HG02884 (cell line): ENCODE results near the gene SLC22A1.

Experiments used
- ATAC-seq: cut with Tn5 transposase; IDR thresholded peaks from one replicate; pipeline ENCODE4 v1.9.1; 2021; ENCODE audit warnings: mild to moderate bottlenecking, moderate library complexity; ENCODE audit not compliant: unreplicated experiment

The SLC22A1 gene

DNA sequence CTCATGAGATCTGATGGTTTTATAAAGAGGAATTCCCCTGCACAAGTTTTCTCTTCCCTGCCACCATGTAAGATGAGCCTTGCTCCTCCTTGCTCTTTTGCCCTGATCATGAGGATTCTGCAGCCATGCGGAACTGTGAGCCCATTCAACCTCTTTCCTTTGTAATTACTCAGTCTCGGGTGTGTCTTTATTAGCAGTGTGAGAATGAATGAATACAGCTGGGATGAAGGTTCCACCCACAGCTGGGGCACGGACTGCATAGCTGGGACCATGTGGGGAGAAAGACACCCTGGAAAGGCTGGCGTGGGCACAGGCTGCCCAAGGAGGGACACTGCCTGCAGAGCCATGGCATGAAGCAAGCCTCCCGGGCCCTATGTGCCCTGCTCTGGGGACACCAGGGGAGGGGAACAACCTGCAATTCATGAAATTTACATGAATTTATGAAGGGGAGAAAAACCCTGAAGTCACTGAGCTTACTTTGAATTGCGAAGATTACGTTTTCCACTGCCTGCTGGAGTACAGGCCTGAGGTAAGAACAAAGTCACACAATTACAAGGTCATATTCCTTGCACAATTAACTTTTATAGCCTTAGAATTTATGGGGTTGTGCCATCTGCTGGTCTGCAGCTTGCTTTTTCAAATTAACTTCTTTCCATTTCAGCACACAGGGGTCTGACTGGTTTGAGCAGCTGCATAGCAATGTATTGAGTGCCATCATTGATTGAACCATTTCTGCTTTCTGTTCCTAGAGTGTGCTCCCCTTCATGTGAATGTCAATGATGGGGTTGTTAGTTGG lies 46.2 kb downstream of the SLC22A1 start:
- no peak for ATAC-seq

DNA sequence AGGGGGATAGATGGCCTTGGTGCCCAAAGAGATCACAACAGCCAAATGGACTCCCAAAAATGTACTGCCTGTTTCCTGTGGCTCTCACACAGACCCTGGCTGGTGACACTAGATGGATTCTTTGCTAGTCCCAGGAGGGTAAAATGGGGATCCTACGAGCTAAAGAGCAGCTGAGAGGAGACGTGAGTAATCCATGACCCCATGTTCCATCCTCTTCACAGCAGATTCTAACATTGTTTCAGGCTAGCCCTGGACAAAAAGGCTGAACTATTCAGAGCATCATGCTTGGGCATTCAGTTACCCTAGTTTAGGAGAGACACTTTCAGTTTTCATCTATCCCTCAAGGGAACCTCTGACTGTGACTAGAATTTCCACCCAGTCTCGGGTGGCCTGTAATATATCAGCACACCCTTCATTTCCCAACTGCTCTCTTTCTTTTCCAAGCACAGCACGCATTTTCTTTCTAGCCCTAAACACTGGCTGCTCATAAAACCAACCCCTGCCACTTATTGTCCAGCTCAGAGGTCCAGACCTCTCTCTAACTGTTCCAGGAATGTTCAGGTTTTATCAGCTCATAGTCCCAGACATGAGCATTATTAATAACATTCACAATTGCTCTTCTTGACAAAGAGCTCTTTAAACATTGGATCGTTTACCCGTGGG lies 48.5 kb downstream of the SLC22A1 start:
- no peak for ATAC-seq

DNA sequence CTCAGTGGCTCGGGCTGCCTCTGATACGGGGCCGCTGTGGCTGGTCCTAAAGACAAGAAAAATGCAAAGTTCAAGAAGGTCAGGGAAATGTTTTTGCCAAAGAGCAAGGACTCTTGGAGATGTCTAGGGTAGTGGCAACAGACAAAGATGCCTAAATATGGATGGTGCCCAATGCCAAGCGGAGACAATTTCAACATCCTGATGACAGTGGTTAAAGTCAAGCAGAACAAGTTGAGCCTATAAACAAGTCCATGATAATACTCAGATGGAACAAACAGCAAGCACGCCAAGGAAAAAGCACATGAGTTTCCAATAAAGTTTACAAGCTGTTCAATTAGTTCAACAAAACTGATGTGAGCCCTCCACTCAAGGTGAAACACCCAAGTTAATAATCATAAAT lies 51.1 kb downstream of the SLC22A1 start:
- ATAC-seq, result no peak

DNA sequence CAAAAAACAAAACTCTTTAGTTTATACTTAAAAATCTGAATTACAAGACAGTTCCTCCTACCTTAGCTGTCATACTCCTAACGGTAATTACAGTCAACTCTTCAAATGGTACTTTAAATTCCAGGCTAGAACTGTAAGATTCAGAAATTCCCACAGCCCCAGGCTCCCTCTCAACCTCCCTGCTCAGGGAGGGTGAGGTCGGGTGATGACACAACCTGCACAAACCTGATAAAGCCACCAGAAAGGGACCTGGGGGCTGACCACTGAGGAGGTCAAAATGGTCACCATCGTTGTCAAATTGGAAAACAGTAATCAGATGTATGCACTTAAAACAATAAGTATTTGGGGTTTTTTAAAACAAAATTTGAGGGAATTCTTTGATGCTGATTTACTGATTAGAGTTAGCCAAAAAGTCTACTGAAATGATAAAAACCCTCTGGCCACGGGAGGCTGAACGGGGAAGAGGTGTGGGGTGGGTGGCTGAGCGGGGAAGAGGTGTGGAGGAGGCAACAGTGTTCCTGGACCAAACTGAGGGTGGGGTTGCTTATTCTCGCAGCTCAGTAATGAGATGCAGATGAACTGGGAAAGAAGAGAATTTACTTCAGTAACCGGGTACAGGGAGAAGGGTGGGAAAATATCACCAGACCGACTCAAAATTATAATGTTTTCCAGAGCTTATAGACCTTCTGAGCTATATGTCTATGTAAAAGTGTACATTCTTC lies 52.4 kb downstream of the SLC22A1 start:
- ATAC-seq, result no peak

DNA sequence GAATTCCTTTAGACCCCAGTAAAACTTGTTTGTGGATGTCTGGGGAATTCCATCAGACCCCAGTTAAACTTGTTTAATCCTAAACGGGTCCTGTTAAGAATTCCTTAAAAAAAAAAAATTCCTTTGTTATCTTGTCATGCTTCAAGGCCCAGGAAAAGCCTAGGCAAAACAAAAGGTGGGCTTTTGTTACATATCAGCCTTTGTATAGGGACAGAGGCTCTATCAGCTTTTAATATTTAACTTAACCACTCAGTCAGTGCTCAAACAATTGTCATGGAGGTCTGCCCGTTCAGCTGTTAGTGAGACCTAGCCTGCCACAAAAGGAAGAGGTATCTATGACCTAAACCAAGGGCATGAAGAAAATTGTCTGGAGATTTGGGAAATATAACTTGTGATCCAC lies 53.1 kb downstream of the SLC22A1 start:
- ATAC-seq, result no peak

DNA sequence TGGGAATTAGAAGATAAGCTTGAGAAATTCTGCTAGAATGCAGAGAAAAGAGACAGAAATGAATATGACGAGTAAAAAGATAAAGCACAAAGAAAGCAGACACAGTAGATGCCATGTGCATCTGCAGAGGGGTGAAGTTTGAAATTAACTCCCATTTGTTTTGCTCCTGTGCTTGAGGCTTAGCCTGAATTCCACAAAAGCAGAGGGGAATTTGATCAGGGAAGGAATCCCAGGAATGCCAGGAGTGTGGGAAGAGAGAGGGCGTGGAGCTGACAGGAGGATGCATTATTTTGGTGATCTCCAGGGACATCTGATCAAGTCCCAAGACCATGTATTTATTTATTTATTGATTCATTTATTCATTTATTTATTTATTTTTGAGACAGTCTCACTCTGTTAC lies 55.6 kb downstream of the SLC22A1 start:
- no peak for ATAC-seq

DNA sequence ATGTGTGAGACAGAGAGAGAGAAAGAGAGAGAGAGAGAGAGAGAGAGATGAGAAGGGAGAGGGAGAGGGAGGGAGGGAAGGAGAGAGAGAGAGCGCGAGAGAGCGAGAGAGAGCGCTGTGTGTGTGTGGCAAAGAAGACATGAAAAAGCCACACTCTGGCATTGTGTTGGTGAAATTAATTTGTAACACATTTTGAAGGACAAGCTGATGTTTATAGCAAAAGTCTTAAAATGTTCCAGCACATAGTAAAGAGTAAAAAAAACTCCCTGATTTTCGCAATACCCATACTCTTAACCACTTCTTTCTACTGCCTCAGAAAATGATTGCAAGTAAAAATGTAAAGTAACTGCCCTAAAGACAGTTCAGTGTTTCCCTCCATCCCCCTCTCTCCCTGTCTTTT lies 56.7 kb downstream of the SLC22A1 start:
- no peak for ATAC-seq

DNA sequence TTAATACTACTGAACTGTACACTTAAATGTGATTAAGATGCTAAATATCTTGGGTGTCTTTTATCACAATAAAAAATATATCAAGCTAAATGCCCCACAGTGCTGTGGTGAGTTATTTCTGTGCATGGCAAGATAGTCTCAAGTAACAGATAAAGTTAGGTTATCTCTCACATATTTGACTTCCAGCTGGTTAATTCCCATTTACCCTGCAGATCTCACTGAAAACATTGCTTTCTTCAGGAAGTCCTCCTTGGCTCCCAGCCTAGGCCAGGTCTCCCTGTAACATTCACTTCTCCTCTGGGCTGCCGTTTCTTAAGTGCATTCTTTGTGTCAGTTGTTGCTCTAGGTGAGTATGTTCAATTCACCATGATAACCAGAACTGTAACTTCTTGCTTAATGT lies 59.1 kb downstream of the SLC22A1 start:
- ATAC-seq, result no peak

DNA sequence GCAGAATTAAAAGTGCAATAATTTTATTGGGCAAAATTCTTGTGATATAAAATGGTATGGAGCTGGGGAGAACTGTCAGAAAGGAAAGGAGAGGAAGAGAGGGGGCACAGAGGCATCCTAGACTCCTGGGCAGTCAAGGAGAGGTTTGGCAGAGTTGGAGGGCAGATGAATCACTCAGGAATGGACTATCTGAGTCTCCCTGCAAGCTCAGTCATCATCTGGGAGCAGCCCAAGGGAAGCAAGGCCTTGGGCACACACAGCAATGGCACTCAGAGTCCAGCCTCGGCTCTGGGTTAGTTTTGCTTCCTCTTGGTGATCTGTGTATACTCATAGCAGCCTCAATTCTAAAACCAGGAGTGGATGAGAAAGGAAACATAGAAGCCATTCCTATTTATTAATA lies 67.2 kb downstream of the SLC22A1 start:
- ATAC-seq, result no peak

DNA sequence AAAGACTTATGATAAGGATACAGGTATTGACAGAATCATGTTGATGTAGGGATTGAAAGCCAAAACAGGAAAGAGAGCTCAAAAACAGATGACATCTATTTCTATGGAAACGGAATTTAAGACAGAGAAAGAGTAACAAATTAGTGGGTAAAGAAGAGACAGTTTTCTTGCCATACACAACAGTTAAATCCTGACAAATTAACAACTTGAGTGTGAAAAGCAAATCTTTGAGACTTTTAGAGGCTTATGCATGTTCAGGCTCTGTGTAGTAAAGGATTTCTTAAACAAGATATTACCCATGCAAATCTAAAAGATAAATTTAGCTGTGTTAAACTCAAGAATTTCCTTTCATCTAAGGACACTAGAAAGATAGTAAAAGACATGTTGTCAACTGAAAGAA lies 68.5 kb downstream of the SLC22A1 start:
- no peak for ATAC-seq

DNA sequence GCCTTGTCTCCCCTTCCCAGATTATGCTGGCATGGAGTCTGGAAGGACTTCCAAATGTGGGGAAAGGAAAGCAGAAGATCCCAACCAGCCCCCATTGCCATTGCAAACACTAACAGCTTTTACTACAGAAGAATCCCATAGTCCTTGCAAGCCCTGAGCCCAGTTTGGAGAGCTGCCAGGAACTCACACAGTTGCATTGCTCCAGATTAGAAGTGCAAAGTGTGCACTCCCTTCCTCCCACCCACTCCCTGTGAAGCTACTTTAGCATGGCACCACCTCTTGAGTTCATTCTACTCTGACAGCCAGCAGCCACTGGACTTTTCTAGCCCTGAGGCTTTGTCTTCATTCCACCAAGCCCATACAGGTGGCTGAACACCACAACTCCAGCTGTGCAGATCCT lies 69.4 kb downstream of the SLC22A1 start:
- no peak for ATAC-seq

DNA sequence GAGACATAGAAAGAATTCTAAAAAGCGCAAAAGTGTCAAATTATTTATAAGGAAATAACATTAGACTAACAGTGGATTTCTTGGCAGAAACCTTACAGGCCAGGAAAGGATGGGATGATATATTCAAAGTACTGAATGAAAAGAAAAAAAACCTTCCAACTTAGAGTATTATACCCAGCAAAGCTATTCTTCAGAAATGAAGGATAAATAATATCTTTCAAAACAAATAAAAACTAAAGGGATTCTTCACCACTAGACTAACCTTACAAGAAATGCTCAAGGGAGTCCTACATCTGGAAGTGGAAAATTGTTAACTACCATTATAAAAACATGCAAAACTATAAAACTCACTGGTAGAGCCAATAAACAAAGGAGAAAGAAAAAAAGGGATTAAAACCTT lies 71.2 kb downstream of the SLC22A1 start:
- no peak for ATAC-seq

DNA sequence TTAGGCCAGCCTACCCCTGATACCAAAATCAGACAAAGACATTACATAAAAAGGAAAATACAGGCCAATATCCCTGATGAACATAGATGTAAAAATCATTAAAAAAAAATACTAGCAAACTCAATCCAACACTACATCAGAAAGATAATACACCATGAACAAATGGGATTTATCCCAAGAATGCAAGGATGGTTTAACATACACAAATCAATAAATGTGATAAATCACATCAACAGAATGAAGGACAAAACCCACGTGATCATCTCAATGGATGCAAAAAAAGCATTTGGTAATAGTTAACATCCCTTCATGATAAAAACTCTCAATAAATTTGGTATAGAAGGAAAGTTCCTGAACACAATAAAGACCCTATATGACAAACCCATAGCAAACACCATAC lies 73.2 kb downstream of the SLC22A1 start:
- no peak for ATAC-seq

DNA sequence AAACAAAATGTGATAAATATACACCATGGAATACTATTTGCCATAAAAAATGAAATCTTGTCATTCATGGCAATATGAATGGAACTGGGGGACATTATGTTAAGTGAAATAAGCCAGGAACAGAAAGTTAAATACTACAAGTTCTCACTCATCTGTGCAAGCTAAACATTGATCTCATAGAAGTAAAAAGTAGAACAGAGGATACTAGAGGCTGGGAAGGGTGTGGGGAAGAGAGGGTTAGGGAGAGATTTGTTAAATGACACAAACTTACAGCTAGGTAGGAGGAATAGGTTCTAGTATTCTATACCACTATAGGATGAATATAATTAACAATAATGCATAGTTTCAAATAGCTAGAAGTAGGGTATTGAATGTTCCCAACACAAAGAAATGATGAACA lies 76.0 kb downstream of the SLC22A1 start:
- no peak for ATAC-seq

DNA sequence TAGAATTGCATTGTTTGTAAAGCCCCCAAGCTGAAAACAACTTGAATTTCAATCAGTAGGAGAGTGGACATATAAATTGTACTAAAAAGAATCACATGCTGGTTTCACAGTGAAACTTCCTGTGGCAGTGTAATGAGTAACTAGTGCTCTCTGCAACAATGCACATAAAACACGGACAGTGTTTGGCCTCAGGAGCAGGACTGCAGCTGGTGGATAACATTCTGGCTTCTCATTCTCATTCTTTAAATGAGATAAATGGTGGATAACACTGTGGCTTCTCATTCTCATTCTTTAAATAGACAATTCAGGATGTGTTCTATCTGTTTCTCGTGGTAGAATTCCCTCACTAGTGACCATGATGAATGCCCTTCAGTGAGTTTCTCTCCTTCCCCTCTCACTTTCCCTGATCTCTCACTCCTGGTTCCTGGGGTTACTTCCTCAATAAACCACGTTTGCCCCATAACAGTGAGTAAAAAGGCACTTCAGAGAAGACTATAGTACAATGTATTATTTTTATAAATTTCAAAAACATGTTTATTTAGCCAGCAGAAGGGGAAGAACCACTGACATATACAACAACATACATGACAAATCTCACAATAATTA lies 77.1 kb downstream of the SLC22A1 start:
- ATAC-seq, result peak; percentile 54

DNA sequence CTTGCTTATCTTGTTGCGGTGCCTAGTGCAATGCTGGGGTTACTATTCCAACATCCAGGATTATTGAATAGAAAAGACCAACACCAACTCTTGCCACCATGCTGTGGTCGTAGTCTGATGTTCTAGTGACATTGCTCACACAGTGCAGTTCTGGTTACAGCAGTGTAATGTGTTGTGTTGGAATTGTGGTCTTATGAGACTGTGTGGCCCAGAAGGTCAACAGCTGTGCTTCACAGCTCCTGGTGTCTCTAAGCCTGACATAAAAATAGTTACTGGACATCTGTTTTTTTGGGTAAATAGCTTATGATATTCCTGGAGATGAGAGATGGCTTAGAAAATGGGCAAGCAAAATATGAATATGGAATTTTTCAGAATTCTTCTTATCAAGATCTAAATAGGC lies 79.4 kb downstream of the SLC22A1 start:
- ATAC-seq, result no peak

DNA sequence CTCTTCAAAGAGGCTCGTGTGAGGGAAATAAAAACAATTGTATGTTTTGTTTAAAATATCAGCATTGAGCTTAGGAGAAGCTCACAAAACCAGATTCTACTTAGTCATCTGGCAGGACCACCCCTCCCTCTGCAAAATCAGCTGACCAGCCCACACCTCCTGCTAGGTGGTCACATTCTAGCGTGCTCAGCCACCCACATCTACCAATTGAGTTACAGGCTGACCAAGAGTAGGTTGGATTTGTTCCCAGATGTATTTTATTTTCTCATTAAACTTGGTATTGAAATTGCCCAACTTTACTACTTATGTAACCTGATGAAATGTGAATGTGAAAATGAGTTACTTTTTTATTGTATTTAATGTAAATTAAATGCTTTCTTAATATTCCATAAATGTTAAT lies 80.8 kb downstream of the SLC22A1 start:
- no peak for ATAC-seq

DNA sequence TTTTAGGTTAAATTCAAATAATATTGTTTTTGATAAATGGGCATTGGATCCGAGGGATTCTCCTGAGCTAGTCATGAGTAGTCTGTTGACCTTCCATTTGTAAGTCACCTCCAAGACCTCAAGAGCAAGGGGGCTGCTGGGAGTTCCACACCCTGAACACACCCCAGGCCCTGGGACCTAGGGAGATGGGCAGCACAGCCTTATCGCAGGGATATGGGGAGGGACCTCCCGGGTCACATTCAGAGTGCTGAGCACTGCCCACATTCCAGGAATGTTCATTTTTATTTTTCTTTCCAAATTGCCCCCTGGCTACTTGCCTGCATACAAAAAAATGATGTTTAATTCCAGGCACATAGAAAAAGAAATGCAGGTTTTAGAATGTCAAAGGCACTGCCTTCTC lies 81.5 kb downstream of the SLC22A1 start:
- no peak for ATAC-seq

DNA sequence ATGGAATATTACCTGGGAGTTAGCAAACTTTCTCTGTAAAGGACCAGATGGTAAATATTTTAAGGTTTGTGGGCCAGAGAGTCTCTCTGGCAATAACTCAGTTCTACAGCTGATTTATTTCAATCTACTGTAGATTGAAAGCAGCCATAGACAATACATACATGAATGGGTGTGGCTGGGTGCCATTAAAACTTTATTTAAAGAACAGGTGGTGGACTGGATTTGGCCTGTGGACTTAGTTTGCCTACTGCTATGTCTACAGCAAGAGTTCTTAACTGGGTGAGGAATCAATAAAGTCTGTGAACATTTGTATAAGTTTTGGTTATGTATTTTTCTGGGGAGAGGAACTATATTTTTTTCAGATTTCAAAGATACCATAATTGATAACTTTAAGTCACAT lies 81.9 kb downstream of the SLC22A1 start:
- no peak for ATAC-seq

DNA sequence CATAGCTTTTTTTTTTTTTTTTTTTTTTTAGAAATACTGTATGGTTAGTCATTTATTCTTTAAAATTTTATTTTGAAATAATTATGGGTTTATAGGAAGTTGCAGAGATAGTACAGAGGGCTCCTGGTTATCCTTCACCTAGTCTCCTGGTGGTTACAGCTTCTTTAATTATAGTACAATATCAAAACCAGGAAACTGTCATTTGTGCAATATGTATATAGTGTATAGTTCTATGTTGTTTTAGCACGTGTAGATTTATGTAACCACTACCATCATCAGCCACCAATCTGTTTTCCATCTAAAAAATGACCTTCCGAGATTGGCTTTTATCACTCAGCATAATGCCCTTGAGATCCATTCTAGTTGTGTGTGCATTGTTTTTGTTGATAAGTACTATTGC lies 82.3 kb downstream of the SLC22A1 start:
- no peak for ATAC-seq

DNA sequence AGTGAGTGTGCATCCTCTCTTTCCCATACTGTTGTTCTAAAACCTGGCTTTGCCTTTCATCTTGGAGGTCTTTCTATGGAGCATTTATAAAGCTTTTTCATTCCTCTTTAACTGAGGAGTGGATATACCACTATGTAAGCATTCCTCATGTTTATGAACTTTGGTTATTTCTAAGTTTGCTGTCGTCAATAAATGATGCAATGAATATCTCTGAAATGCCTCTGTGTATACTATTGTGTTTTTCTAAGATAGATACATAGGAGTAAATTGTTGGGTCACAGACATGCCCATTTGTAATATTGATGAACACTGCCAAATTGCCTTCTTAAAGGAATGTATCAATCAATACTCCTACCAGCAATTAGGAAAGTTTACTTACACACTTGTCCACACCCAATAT lies 83.1 kb downstream of the SLC22A1 start:
- ATAC-seq, result no peak

DNA sequence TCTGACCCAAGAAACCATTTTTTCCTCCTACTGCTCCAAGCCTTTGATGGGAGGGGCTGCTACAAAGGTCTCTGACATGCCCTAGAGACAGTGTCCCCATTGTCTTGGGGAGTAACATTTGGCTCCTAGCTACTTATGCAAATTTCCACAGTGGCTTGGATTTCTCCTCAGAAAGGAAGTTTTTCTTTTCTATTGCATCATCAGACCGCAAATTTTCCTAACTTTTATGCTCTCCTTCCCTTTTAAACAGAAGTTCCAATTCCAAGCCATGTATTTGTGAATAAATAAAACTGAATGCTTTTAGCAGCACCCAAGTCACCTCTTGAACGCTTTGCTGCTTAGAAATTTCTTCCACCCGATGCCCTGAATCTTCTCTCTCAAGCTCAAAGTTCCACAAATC lies 86.0 kb downstream of the SLC22A1 start:
- no peak for ATAC-seq
